Esophagus muscularis mucosa (tissue), 4 donors: ENCODE data around the gene ANKRD2. TPM values are rescaled to one million over a fixed set of nuclear protein-coding genes. Genes with fewer than 3 reads are reported as not detected.

Source experiments
- DNase-seq: peaks from one replicate; pipeline ENCODE4 v3.0.0-alpha.2; 2017; ENCODE audit errors: extremely low spot score
- H3K27ac ChIP-seq, 4 donors: fragments of 200-600 bp; sonication (generic); replicated peaks in 1 of 4; 1 replicate in 3 of 4; 2 replicates in 1 of 4; pipeline ENCODE4 v1.5.1; 2016 to 2019; ENCODE audit warnings: mild to moderate bottlenecking in 1 of 4
- H3K27me3 ChIP-seq, 4 donors: fragments of 200-600 bp; sonication (generic); one replicate each; pipeline versions ENCODE4 v1.5.1 to v1.6.0; 2016 to 2019
- H3K36me3 ChIP-seq, 4 donors: fragments of 200-600 bp; sonication (generic); one replicate each; pipeline ENCODE4 v1.5.1; 2016 to 2019
- H3K4me1 ChIP-seq, 4 donors: fragments of 200-600 bp; sonication (generic); one replicate each; pipeline ENCODE4 v1.5.1; 2016 to 2019
- H3K4me3 ChIP-seq, 4 donors: fragments of 200-600 bp; sonication (generic); 1 replicate in 2 of 4; 2 replicates in 2 of 4; pipeline ENCODE4 v1.5.1; 2016 to 2019; ENCODE audit warnings: mild to moderate bottlenecking in 4 of 4, moderate library complexity in 1 of 4
- H3K9me3 ChIP-seq, 4 donors: fragments of 200-600 bp; sonication (generic); 1 replicate in 3 of 4; 2 replicates in 1 of 4; pipeline ENCODE4 v1.5.1; 2016 to 2019
- CTCF ChIP-seq, 3 experiments: fragments of 200-600 bp in 2 of 3; fragments of 450-650 bp in 1 of 3; sonication (generic) in 2 of 3; IDR thresholded peaks; one replicate each; pipeline ENCODE4 v1.5.1; 2017 to 2019; ENCODE audit warnings: antibody characterized with exemption in 3 of 3, mild to moderate bottlenecking in 2 of 3, moderate library complexity in 1 of 3
- EP300 ChIP-seq: sonication (generic); formaldehyde crosslinking; IDR thresholded peaks from one replicate; pipeline ENCODE4 v1.6.1; 2017; ENCODE audit warnings: antibody characterized with exemption
- POLR2A ChIP-seq: fragments of 450-650 bp; IDR thresholded peaks from one replicate; pipeline ENCODE4 v1.6.1; 2017; ENCODE audit warnings: antibody characterized with exemption, moderate library complexity, mild to moderate bottlenecking, low read depth
- POLR2AphosphoS5 ChIP-seq, 2 donors: sonication (generic); formaldehyde crosslinking; IDR thresholded peaks; one replicate each; pipeline ENCODE4 v1.6.1; 2017; ENCODE audit warnings: antibody characterized with exemption in 2 of 2
- WGBS: methylation state at CpG from one replicate; pipeline ENCODE4 v1.1.5; 2018; 5-methylcytosine and 5-hydroxymethylcytosine counted together
- intact Hi-C: fragments of 100-400 bp; cut with DNase I; formaldehyde crosslinking; loops from one replicate; pipeline ENCODE4 v1.15.1; 2023
- total RNA-seq, 4 donors: library from RNA; depleted of rRNA; stranded (reverse); fragments of >200 nt; gene quantifications; one replicate each; pipeline versions ENCODE4 v1.1.0 to v1.2.1, GENCODE V29; 2016

The ANKRD2 gene
- total RNA-seq, 4 donors from 2014 or later, result 0.33 to 1.6 (median 1.2) TPM; not detected in 1

- DNase-seq, result no peak
- peaks cover 4 to 11% (median 7%) of the 10 kb centered on the region in 4 donors for H3K4me1 ChIP-seq
- no peaks in the 10 kb centered on the region for H3K27me3 ChIP-seq
- no peak for TF ChIP-seq POLR2AphosphoS5 (IDR thresholded peaks at IDR 0.05)
- intact Hi-C loops, result no loop called here
- no peak overlapping the region for H3K4me3 ChIP-seq
- peaks cover 0 to 19% (median 0%) of the 10 kb centered on the region in 4 donors for H3K36me3 ChIP-seq
- 94% methylated on average over 8 of the region's 9 CpGs for WGBS
- no peak overlapping the region for H3K27ac ChIP-seq
- H3K9me3 ChIP-seq, result no peaks in the 10 kb centered on the region
Measured at GRCh38 chr10:97580421-97581367, 8.1 kb downstream of the ANKRD2 start.

DNA sequence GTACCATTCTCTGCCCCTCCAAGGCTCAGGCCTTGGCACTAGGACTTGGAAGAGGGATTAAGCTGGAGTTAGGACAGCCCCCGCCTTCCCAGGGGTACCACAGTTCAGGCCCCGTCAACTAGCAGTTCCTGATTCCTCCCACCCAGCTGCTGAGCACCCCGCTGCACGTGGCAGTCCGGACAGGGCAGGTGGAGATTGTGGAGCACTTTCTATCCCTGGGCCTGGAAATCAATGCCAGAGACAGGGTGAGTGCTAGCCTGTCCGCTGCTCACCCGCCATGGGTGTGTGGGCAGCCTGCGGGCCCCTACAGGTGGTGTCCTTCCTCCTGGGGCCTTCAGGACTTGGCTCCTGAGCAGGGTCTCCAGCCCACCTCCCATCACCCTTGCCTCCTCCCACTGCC is 9.6 kb downstream of the ANKRD2 start:
- WGBS, result no CpG with 5 or more reads among the region's 8 CpGs
- intact Hi-C loops, result no loop called here
- H3K36me3 ChIP-seq, result peaks cover 0 to 19% (median 0%) of the 10 kb centered on the region in 4 donors
- H3K4me1 ChIP-seq, result peaks cover 4 to 10% (median 6%) of the 10 kb centered on the region in 4 donors
- H3K9me3 ChIP-seq, result no peaks in the 10 kb centered on the region
- no peak overlapping the region for H3K4me3 ChIP-seq
- no peaks in the 10 kb centered on the region for H3K27me3 ChIP-seq
- DNase-seq, result no peak
- no peak overlapping the region for H3K27ac ChIP-seq
- no peak for TF ChIP-seq EP300
- TF ChIP-seq POLR2AphosphoS5 (IDR thresholded peaks at IDR 0.05), result no peak
- TF ChIP-seq CTCF (IDR thresholded peaks at IDR 0.05), result no peak
- no peak for TF ChIP-seq POLR2A

- no peak for DNase-seq
- H3K36me3 ChIP-seq, result peaks cover 0 to 15% (median 0%) of the 10 kb centered on the region in 4 donors
- no peak overlapping the region for H3K4me3 ChIP-seq
- 100% methylated on average over 3 of the region's 13 CpGs for WGBS
- TF ChIP-seq EP300 (no peak), POLR2AphosphoS5 (IDR thresholded peaks at IDR 0.05) (no peak), CTCF (IDR thresholded peaks at IDR 0.05) (no peak), POLR2A (no peak)
- H3K9me3 ChIP-seq, result no peaks in the 10 kb centered on the region
- H3K27me3 ChIP-seq, result no peaks in the 10 kb centered on the region
- intact Hi-C loops, result no loop called here
- H3K27ac ChIP-seq, result no peak overlapping the region
- peaks cover 4 to 10% (median 6%) of the 10 kb centered on the region in 4 donors for H3K4me1 ChIP-seq
Measured at GRCh38 chr10:97583476-97583875, 10.9 kb downstream of the ANKRD2 start.

- intact Hi-C loops, result no loop called here
- TF ChIP-seq POLR2A (no peak), EP300 (no peak), CTCF (IDR thresholded peaks at IDR 0.05) (no peak), POLR2AphosphoS5 (IDR thresholded peaks at IDR 0.05) (peak in 1 of 2 donors; percentile 42)
- Histone ChIP-seq H3K27me3 (no peaks in the 10 kb centered on the region), H3K36me3 (peaks cover 0 to 11% (median 0%) of the 10 kb centered on the region in 4 donors), H3K27ac (peak within 1 kb of the TSS in 1 of 4 donors; percentile 39), H3K4me3 (no peak within 1 kb of the TSS), H3K9me3 (no peaks in the 10 kb centered on the region), H3K4me1 (peaks cover 4 to 10% (median 6%) of the 10 kb centered on the region in 4 donors)
- WGBS, result 40% methylated on average over 1 of the region's 5 CpGs
- no peak for DNase-seq
Measured at GRCh38 chr10:97584060-97584797, 11.7 kb downstream of the ANKRD2 start, which contains the start of gene HOGA1. Gene HOGA1, plus strand, starts transcription at chr10:97584389. Its CDS starts 315 bp downstream, at chr10:97584704.
